ENCODE measurements around the gene DHX34.
"Not testable (repeated sequence)": the region's sequence is repeated elsewhere in the genome, so short reads cannot be mapped to it uniquely, and the experiment has no call there.

Gene DHX34

GRCh38 chr19:47348819-47349795 lies at the start of gene DHX34:
Gene DHX34, plus strand, starts transcription at chr19:47349315. Its CDS starts 3,716 bp downstream, at chr19:47353031.
- peak; percentile 36 for FAIRE-seq

- FAIRE-seq, result not testable (repeated sequence)
Measured at GRCh38 chr19:47300867-47301266, 48.2 kb upstream of the DHX34 start.

GRCh38 chr19:47302249-47302648 lies 46.9 kb upstream of the DHX34 start:
- FAIRE-seq, result no peak

- FAIRE-seq, result no peak
Measured at GRCh38 chr19:47303966-47304365, 45.1 kb upstream of the DHX34 start.

DNA sequence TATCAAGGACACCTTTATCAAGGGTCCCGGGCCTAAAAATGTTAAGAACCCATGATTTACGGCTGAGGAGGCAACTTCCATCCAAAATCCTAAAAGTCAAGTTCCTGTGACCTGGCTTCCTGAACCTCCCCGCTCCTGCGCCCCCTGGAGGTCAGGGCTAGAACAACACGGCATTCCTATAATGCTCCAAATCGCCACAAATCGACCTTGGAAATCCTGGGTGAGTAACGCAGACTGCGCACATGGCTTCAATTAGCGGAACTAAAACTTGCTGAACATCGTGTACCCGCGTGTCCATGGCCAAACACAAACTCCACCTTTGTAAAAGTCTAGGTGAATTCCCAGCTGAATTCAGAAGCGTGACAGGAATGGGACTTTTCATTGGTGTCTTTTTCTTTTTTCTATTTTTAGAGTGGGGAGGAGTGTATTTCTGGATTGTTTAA lies 43.8 kb upstream of the DHX34 start:
- no peak for FAIRE-seq

DNA sequence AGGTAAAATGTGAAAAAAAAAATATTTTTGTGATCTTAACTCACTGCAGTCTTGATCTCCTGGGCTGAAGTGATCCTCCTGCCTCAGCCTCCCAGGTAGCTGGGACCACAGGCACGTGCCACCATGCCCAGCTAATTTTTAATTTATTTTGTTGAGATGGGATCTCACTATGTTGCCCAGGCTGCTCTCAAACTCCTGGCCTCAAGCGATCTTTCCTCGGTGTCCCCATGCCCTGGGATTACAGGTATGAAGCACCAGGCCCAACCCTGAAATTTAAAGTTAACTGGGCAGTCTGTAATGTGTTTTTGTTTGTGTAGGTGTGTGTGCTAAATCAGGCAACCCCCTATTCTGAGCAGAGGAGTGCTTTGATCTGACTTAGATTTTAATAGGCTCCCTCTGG lies 42.8 kb upstream of the DHX34 start:
- FAIRE-seq, result no peak

DNA sequence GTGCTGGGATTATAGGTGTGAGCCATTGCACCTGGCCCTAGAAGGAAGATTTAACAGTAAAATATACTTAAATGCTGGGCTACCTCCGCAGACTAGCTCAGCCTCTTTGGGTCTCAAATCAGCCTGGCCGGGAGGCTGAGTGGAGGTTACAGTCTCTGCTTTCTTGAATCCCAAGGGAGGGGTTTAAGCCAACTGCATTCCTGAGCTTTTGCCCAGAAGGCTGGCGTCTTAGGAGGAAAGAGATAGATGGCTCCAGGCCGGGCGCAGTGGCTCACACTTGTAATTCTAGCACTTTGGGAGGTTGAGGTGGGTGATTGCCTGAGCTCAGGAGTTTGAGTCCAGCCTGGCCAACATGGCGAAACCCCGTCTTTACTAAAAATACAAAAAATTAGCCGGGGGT lies 40.1 kb upstream of the DHX34 start:
- FAIRE-seq, result no peak

DNA sequence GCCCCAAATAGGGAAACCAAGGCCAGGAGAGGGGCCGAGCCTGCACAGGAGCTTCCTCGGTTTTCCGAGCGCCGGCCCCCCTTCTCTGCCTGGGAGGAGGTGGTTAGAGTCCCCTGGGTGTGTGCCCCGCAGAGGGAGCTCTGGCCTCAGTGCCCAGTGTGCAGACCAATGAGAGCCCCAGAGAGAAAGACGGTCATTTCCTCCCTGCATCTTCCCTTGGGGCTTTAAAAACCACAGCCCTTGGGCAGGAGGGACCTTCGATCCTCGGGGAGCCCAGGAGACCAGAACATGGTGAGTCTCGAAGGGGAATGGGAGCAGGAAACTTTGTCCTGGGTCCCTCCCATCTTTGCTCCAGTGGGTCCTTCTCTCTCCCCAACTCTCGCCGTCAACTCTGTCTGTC lies 39.5 kb upstream of the DHX34 start, which contains the start of gene C5AR1:
Gene C5AR1 (plus strand): TSS at position 254 of the 400 bp plus-strand sequence. CDS start 35 bp downstream, at position 289.
- no peak for FAIRE-seq

- FAIRE-seq, result no peak
Measured at GRCh38 chr19:47310323-47310722, 38.8 kb upstream of the DHX34 start.

- FAIRE-seq, result no peak
Measured at GRCh38 chr19:47310819-47311218, 38.3 kb upstream of the DHX34 start.

DNA sequence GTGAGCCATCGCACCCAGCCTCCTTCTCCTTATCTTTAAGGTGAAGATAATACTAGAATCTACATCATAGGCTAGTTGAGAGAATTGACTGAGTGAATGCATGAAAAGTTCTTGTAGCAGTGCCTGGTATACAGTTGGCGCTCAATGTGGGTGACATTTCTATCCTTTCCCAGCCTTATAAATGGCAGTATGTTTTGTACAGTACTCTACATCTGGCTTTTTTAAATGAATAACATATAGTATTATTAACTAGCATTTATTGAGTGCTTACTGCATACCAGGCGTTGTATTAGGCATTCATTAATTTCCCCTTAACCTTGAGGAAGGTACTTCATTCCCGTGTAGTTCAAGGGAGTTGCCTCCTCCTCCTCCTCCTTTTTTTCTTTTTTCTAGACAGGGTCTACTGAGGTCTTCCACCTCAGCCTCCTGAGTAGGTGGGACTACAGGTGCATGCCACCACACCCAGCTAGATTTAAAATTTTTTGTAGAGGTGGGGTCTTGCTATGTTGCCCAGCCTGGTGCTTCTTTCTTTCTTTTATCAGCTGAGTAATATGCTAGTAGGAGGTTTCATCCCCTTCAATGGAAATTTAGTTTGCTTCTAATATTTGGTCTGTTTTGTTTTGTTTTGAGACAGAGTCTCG lies 36.6 kb upstream of the DHX34 start:
- no peak for FAIRE-seq

DNA sequence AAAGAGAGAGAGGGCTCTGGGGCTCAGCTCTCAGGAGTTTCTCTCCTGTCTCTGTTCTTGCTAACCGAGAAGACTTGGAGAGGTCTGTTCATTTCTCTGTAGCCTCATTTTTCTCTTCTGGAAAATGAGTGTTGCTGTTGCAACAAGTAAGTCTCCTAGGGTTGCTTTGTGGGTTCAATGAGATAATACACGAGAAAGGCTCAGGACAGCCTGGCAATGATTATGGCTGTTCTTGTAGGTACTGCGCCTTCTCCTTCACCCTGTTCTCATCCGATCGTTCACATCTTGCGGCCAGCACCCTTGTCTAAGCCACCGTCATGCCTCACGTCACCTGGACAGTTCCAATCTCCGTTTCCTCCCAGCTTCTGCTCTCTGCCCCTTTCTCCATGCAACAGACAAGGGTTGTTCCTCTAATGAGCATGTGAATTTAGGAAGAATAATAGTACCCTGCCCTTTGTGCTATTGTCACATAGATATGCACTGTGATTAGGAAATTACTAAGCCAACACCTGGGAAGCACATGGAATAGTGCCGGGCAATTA lies 35.3 kb upstream of the DHX34 start:
- no peak for FAIRE-seq

DNA sequence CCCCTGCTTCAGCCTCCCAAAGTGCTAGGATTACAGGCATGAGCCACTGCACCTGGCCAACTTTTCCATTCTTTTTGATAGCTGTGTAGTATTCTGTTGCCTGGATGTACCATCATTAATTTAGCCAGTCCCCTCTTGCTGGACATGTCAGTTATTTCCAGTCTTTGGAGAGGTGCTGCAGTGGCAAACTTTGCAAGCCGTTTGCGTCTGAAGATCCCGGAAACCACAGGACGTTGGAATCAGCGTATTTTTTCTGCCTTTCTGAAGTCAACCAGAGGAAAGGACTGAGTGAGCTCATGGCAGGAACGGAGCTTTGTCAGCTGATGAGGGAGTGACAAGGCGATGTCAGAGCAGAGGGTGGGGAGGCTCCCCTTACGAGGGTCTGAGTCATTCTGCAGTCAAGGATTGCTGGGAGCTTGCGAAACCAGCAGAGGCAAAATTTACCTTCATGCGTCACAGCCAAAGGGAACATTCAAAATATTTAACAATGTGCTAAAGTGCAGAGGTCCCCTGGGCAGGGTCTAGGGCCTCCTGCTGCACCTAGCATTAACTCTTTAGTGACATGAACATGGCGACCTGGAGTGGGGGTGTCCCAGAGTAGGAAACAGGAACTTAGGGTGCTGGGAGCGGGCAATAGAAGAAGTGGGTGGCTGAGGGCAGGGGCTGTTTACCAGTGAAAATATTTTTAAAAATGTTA lies 33.8 kb upstream of the DHX34 start:
- FAIRE-seq, result no peak

GRCh38 chr19:47316513-47316912 lies 32.6 kb upstream of the DHX34 start:
- no peak for FAIRE-seq

GRCh38 chr19:47319923-47320871 lies 28.9 kb upstream of the DHX34 start:
- no peak for FAIRE-seq

- FAIRE-seq, result no peak
Measured at GRCh38 chr19:47321630-47322029, 27.5 kb upstream of the DHX34 start.

- FAIRE-seq, result no peak
Measured at GRCh38 chr19:47322058-47322457, 27.1 kb upstream of the DHX34 start.

GRCh38 chr19:47323409-47323808 lies 25.7 kb upstream of the DHX34 start:
- no peak for FAIRE-seq

- no peak for FAIRE-seq
Measured at GRCh38 chr19:47323872-47324271, 25.2 kb upstream of the DHX34 start.

- FAIRE-seq, result no peak
Measured at GRCh38 chr19:47324502-47324901, 24.6 kb upstream of the DHX34 start.

- no peak for FAIRE-seq
Measured at GRCh38 chr19:47330466-47330869, 18.6 kb upstream of the DHX34 start.

GRCh38 chr19:47331490-47331889 lies 17.6 kb upstream of the DHX34 start:
- no peak for FAIRE-seq
